Hepatocyte (in vitro differentiated cells): ENCODE measurements around the gene PCDH9. TPM values are rescaled to one million over a fixed set of nuclear protein-coding genes. Genes with fewer than 3 reads are reported as not detected.

ENCODE experiments used
- DNase-seq: peaks from one replicate; pipeline ENCODE4 v3.0.0-alpha.2; 2016; ENCODE audit warnings: low spot score
- H2AFZ ChIP-seq: fragments of 200-600 bp; sonication (generic); 2 replicates; pipeline ENCODE4 v1.6.0; 2016; ENCODE audit warnings: antibody characterized with exemption, mild to moderate bottlenecking
- H3K27ac ChIP-seq: fragments of 200-600 bp; sonication (generic); 2 replicates; pipeline ENCODE4 v1.5.1; 2016; ENCODE audit warnings: mild to moderate bottlenecking
- H3K27me3 ChIP-seq: fragments of 200-600 bp; sonication (generic); 2 replicates; pipeline ENCODE4 v1.6.1; 2016
- H3K36me3 ChIP-seq: fragments of 200-600 bp; sonication (generic); replicated peaks from 2 replicates; pipeline ENCODE4 v1.5.1; 2016; ENCODE audit warnings: low read depth; ENCODE audit not compliant: insufficient read depth
- H3K4me1 ChIP-seq: fragments of 200-600 bp; sonication (generic); 2 replicates; pipeline ENCODE4 v1.5.1; 2016; ENCODE audit warnings: mild to moderate bottlenecking, moderate library complexity; ENCODE audit not compliant: insufficient read depth
- H3K4me2 ChIP-seq: fragments of 200-600 bp; sonication (generic); 2 replicates; pipeline ENCODE4 v1.6.0; 2016
- H3K4me3 ChIP-seq: fragments of 200-600 bp; sonication (generic); 2 replicates; pipeline ENCODE4 v1.5.1; 2016; ENCODE audit warnings: mild to moderate bottlenecking
- H3K79me2 ChIP-seq: fragments of 200-600 bp; sonication (generic); 2 replicates; pipeline ENCODE4 v1.6.0; 2017; ENCODE audit warnings: mild to moderate bottlenecking
- H3K9me2 ChIP-seq: fragments of 200-600 bp; sonication (generic); replicated peaks from 2 replicates; pipeline ENCODE4 v1.6.0; 2017; ENCODE audit warnings: mild to moderate bottlenecking; ENCODE audit not compliant: insufficient read depth
- H3K9me3 ChIP-seq: fragments of 200-600 bp; sonication (generic); 2 replicates; pipeline ENCODE4 v1.5.1; 2016; ENCODE audit warnings: low read depth, mild to moderate bottlenecking
- H4K20me1 ChIP-seq: fragments of 200-600 bp; sonication (generic); 2 replicates; pipeline ENCODE4 v1.6.0; 2016; ENCODE audit warnings: mild to moderate bottlenecking; ENCODE audit not compliant: insufficient read depth, poor library complexity, severe bottlenecking
- EZH2 ChIP-seq: fragments of 200-600 bp; sonication (generic); IDR thresholded peaks from 2 replicates; pipeline ENCODE4 v1.6.1; 2016; ENCODE audit warnings: antibody characterized with exemption, mild to moderate bottlenecking, borderline replicate concordance
- EZH2phosphoT487 ChIP-seq: fragments of 200-600 bp; sonication (generic); IDR thresholded peaks from one replicate; pipeline ENCODE4 v1.6.1; 2018; ENCODE audit warnings: antibody characterized with exemption, mild to moderate bottlenecking, low read depth, moderate library complexity; ENCODE audit not compliant: unreplicated experiment, severe bottlenecking
- WGBS: methylation state at CpG from one replicate; pipeline ENCODE4 v1.1.6; 2016; ENCODE audit warnings: low lambda C conversion rate; ENCODE audit errors: missing lambda C conversion rate; 5-methylcytosine and 5-hydroxymethylcytosine counted together
- polyA plus RNA-seq: library from polyadenylated mRNA; unstranded; fragments of >200 nt; fragmentation: Nextera tagmentation; extraction: Ambion mirVana; gene quantifications from 2 replicates; pipeline ENCODE4 v1.2.1, GENCODE V29; 2016
- total RNA-seq: library from RNA; depleted of rRNA; stranded (reverse); fragments of >200 nt; gene quantifications from 2 replicates; pipeline ENCODE4 v1.2.3, GENCODE V29; 2014
- TF ChIP-seq, protein P1 (sequence below): fragments of 200-600 bp; sonication (generic); IDR thresholded peaks from 2 replicates; pipeline ENCODE4 v1.5.1; 2016; ENCODE audit warnings: antibody characterized with exemption, mild to moderate bottlenecking; ENCODE audit not compliant: poor library complexity

PCDH9 gene
- total and polyA plus RNA-seq, 2 experiments from 2014 or later = 6.9 to 15.0 TPM

DNA sequence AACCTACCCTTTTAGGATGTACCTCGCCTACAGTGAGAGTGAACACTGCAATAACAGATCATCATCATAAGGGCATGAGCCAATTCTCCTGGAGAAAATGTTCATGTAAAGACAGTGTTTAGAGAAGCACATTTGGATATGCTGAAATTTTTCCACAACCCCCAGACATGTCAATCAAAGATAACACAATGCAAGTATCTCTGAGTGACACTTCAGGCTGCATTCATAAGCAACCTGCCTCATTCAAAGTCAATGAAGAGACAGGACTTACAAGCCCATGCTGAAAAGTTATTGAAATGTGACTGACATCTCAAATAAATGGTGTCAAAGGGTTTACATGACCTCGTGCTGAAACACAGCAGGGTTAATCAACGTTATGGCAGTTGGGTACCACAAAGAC is 102.0 kb downstream of the PCDH9 start:
- H3K4me3 ChIP-seq = no peak overlapping the region
- H3K4me2 ChIP-seq = no peak overlapping the region
- no peaks in the 10 kb centered on the region for H3K79me2 ChIP-seq
- DNase-seq = no peak
- H2AFZ ChIP-seq = no peak overlapping the region
- H3K27me3 ChIP-seq = no peaks in the 10 kb centered on the region
- no peaks in the 10 kb centered on the region for H4K20me1 ChIP-seq
- no peak for TF ChIP-seq EZH2
- no peak overlapping the region for H3K27ac ChIP-seq
- 74% methylated on average over 3 of the region's 3 CpGs for WGBS
- H3K9me2 ChIP-seq = no peaks in the 10 kb centered on the region
- H3K4me1 ChIP-seq = no peaks in the 10 kb centered on the region
- H3K36me3 ChIP-seq = no peaks in the 10 kb centered on the region
- no peaks in the 10 kb centered on the region for H3K9me3 ChIP-seq

DNA sequence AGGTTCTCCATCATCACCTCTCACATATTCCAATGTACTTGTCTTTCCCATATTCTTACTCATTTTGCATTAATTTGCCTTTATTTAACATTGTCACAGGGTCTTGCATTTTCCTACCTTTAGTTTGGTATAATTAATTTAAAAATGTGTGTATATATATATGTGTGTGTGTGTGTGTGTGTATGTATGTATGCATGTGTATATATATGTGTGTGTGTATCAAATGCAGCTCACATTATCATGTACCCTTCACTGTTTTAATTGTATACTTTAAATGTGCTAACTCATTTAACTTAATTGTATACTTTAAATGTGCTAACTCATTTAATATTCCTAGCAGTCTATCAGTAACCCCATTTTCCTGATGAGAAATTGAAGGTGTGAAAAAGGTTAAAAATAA is 104.5 kb downstream of the PCDH9 start:
- Histone ChIP-seq H2AFZ (no peak overlapping the region), H3K4me3 (no peak overlapping the region), H3K9me3 (no peaks in the 10 kb centered on the region), H3K27ac (no peak overlapping the region), H3K4me1 (no peaks in the 10 kb centered on the region), H3K36me3 (no peaks in the 10 kb centered on the region), H3K9me2 (no peaks in the 10 kb centered on the region), H4K20me1 (no peaks in the 10 kb centered on the region), H3K27me3 (no peaks in the 10 kb centered on the region), H3K79me2 (no peaks in the 10 kb centered on the region), H3K4me2 (no peak overlapping the region)
- TF ChIP-seq EZH2 = no peak
- TF ChIP-seq, protein P1, sequence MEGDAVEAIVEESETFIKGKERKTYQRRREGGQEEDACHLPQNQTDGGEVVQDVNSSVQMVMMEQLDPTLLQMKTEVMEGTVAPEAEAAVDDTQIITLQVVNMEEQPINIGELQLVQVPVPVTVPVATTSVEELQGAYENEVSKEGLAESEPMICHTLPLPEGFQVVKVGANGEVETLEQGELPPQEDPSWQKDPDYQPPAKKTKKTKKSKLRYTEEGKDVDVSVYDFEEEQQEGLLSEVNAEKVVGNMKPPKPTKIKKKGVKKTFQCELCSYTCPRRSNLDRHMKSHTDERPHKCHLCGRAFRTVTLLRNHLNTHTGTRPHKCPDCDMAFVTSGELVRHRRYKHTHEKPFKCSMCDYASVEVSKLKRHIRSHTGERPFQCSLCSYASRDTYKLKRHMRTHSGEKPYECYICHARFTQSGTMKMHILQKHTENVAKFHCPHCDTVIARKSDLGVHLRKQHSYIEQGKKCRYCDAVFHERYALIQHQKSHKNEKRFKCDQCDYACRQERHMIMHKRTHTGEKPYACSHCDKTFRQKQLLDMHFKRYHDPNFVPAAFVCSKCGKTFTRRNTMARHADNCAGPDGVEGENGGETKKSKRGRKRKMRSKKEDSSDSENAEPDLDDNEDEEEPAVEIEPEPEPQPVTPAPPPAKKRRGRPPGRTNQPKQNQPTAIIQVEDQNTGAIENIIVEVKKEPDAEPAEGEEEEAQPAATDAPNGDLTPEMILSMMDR = no peak
- no peak for TF ChIP-seq EZH2phosphoT487
- no peak for DNase-seq

DNA sequence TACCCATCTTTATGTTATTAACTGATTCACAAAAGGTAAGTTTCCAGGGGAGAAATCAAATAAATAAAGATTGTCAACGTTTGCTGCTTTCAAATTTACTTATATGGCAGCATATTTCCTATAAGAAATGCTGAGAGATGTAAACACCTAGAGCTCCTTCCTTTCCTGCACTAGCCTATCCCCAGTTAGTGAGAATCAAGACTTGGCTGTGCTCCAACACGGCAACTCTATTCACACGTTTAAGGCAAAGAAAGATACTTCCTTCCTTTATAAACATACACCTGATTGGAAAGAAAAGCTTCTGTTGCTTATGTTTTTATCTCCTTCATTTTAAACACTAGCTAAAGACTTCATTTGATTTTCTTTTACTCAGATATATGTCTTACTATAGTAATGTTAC is 107.0 kb downstream of the PCDH9 start:
- no peaks in the 10 kb centered on the region for H3K9me3 ChIP-seq
- H4K20me1 ChIP-seq = no peaks in the 10 kb centered on the region
- no peak overlapping the region for H3K27ac ChIP-seq
- H3K4me1 ChIP-seq = no peaks in the 10 kb centered on the region
- no peak for TF ChIP-seq EZH2phosphoT487
- TF ChIP-seq EZH2 = no peak
- TF ChIP-seq, protein P1 = no peak
- no peaks in the 10 kb centered on the region for H3K79me2 ChIP-seq
- H3K36me3 ChIP-seq = no peaks in the 10 kb centered on the region
- no peak overlapping the region for H2AFZ ChIP-seq
- 38% methylated on average over 3 of the region's 3 CpGs for WGBS
- no peak overlapping the region for H3K4me2 ChIP-seq
- no peak for DNase-seq
- no peak overlapping the region for H3K4me3 ChIP-seq
- no peaks in the 10 kb centered on the region for H3K9me2 ChIP-seq
- H3K27me3 ChIP-seq = no peaks in the 10 kb centered on the region

DNA sequence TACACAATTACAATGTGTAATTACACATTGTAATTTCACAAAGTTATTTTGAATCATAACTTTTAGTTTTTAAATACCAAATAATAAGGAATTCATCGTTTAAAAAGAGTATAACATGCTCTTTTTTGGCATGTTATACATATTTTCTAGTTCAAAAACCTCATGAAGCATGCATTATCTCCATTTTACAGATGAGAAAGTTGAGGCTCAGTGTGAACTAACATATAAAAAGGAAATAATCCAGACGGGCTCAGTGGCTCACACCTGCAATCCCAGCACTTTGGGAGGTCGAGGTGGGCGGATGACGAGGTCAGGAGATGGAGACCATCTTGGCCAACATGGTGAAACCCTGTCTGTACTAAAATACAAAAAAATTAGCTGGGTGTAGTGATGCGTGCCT is 107.9 kb downstream of the PCDH9 start:
- Histone ChIP-seq H3K4me3 (no peak overlapping the region), H3K9me2 (no peaks in the 10 kb centered on the region), H3K9me3 (no peaks in the 10 kb centered on the region), H3K36me3 (no peaks in the 10 kb centered on the region), H3K4me2 (no peak overlapping the region), H3K27ac (no peak overlapping the region), H3K27me3 (no peaks in the 10 kb centered on the region), H4K20me1 (no peaks in the 10 kb centered on the region), H3K79me2 (no peaks in the 10 kb centered on the region), H3K4me1 (no peaks in the 10 kb centered on the region), H2AFZ (no peak overlapping the region)
- 79% methylated on average over 6 of the region's 6 CpGs for WGBS
- DNase-seq = no peak
- TF ChIP-seq, protein P1 = no peak
- TF ChIP-seq EZH2 (no peak), EZH2phosphoT487 (no peak)
